Gastrocnemius medialis (tissue), 4 donors: ENCODE data around the gene BRI3BP. TPM values are rescaled to one million over a fixed set of nuclear protein-coding genes. Genes with fewer than 3 reads are reported as not detected.

Experiments
- ATAC-seq, 2 donors: fragments of 150-250 bp; one replicate each; pipeline ENCODE4 v1.9.1; 2016
- DNase-seq, 2 donors: peaks; one replicate each; pipeline ENCODE4 v3.0.0-alpha.2; 2019
- H3K27ac ChIP-seq, 4 donors: fragments of 200-600 bp; sonication (generic); 1 replicate in 1 of 4; 2 replicates in 3 of 4; pipeline ENCODE4 v1.5.1; 2016 to 2018; ENCODE audit warnings: mild to moderate bottlenecking in 2 of 4, moderate library complexity in 1 of 4
- H3K27me3 ChIP-seq, 3 donors: fragments of 200-600 bp; sonication (generic) in 2 of 3; 1 replicate in 1 of 3; 2 replicates in 2 of 3; pipeline versions ENCODE4 v1.5.1 to v1.6.0; 2016 to 2019; ENCODE audit warnings: mild to moderate bottlenecking in 1 of 3, moderate library complexity in 1 of 3
- H3K36me3 ChIP-seq, 2 donors: fragments of 200-600 bp; sonication (generic) in 1 of 2; one replicate each; pipeline ENCODE4 v1.5.1; 2017 to 2018
- H3K4me1 ChIP-seq, 2 donors: fragments of 200-600 bp; sonication (generic) in 1 of 2; one replicate each; pipeline ENCODE4 v1.5.1; 2016 to 2017; ENCODE audit warnings: mild to moderate bottlenecking in 2 of 2
- H3K4me3 ChIP-seq, 4 donors: fragments of 200-600 bp; sonication (generic) in 3 of 4; 1 replicate in 1 of 4; 2 replicates in 3 of 4; pipeline ENCODE4 v1.5.1; 2016 to 2019; ENCODE audit warnings: mild to moderate bottlenecking in 2 of 4
- H3K9me3 ChIP-seq, 3 donors: fragments of 200-600 bp; sonication (generic) in 2 of 3; 1 replicate in 1 of 3; 2 replicates in 2 of 3; pipeline ENCODE4 v1.5.1; 2016 to 2019
- CTCF ChIP-seq, 5 experiments: fragments of 450-650 bp in 3 of 5; fragments of 200-600 bp in 2 of 5; sonication (generic) in 2 of 5; IDR thresholded peaks in 4 of 5; conservative IDR thresholded peaks in 1 of 5; 1 replicate in 4 of 5; 2 replicates in 1 of 5; pipeline ENCODE4 v1.5.1; 2016 to 2019; ENCODE audit warnings: antibody characterized with exemption in 5 of 5, mild to moderate bottlenecking in 3 of 5, moderate library complexity in 3 of 5
- POLR2A ChIP-seq, 2 donors: fragments of 450-650 bp; IDR thresholded peaks; one replicate each; pipeline ENCODE4 v1.6.1; 2017; ENCODE audit warnings: antibody characterized with exemption in 2 of 2, mild to moderate bottlenecking in 2 of 2, moderate library complexity in 2 of 2
- in situ Hi-C, 4 donors: fragments of 200-750 bp; cut with MboI; loops; one replicate each; pipeline versions ENCODE4 v1.15.0 to v1.8.0; 2017; ENCODE audit warnings: low sequenced_read_pairs in 4 of 4
- intact Hi-C: fragments of 100-400 bp; cut with DNase I; formaldehyde crosslinking; loops from one replicate; pipeline ENCODE4 v1.15.1; 2023; ENCODE audit warnings: low total_unique reads
- total RNA-seq, 4 donors: library from RNA; depleted of rRNA; stranded (reverse); fragments of >200 nt; gene quantifications; one replicate each; pipeline versions ENCODE4 v1.1.0 to v1.2.3, GENCODE V29; 2016

BRI3BP gene
- total RNA-seq, 4 donors from 2014 or later = 0.75 to 2.0 (median 1.6) TPM

GRCh38 chr12:125001636-125002035 lies 8.2 kb downstream of the BRI3BP start:
- intact Hi-C loops = no loop called here
- no peak overlapping the region for H3K4me3 ChIP-seq
- no peaks in the 10 kb centered on the region for H3K4me1 ChIP-seq
- DNase-seq (no peak), ATAC-seq (no peak)
- H3K9me3 ChIP-seq = no peaks in the 10 kb centered on the region
- in situ Hi-C loops = no loop called here
- no peak for TF ChIP-seq POLR2A (IDR thresholded peaks at IDR 0.05)
- no peak for TF ChIP-seq CTCF (IDR thresholded peaks at IDR 0.05 in 4 of 5, conservative IDR thresholded peaks at IDR 0.05 in 1 of 5)
- H3K36me3 ChIP-seq = no peaks in the 10 kb centered on the region
- H3K27me3 ChIP-seq = no peaks in the 10 kb centered on the region
- no peak overlapping the region for H3K27ac ChIP-seq

- intact Hi-C loops (no loop called here), in situ Hi-C loops (no loop called here)
- Histone ChIP-seq H3K27ac (no peak overlapping the region), H3K4me3 (no peak overlapping the region), H3K4me1 (no peaks in the 10 kb centered on the region), H3K9me3 (no peaks in the 10 kb centered on the region), H3K27me3 (no peaks in the 10 kb centered on the region), H3K36me3 (no peaks in the 10 kb centered on the region)
- no peak for ATAC-seq
- TF ChIP-seq POLR2A (IDR thresholded peaks at IDR 0.05) (no peak), CTCF (IDR thresholded peaks at IDR 0.05 in 4 of 5, conservative IDR thresholded peaks at IDR 0.05 in 1 of 5) (no peak)
- DNase-seq = no peak
Observed at GRCh38 chr12:125003021-125003420, 9.6 kb downstream of the BRI3BP start.

GRCh38 chr12:125004621-125005020 lies 11.2 kb downstream of the BRI3BP start:
- in situ Hi-C loops = no loop called here
- Histone ChIP-seq H3K4me3 (no peak overlapping the region), H3K9me3 (no peaks in the 10 kb centered on the region), H3K27me3 (no peaks in the 10 kb centered on the region), H3K4me1 (no peaks in the 10 kb centered on the region), H3K27ac (no peak overlapping the region), H3K36me3 (no peaks in the 10 kb centered on the region)
- intact Hi-C loops = no loop called here
- DNase-seq (no peak), ATAC-seq (no peak)
- no peak for TF ChIP-seq POLR2A (IDR thresholded peaks at IDR 0.05)
- TF ChIP-seq CTCF (IDR thresholded peaks at IDR 0.05 in 4 of 5, conservative IDR thresholded peaks at IDR 0.05 in 1 of 5) = no peak

- DNase-seq = no peak
Observed at GRCh38 chr12:125005652-125006051, 12.2 kb downstream of the BRI3BP start.

More at GRCh38 chr12:125005652-125006051, 12.2 kb downstream of the BRI3BP start:
- H3K4me3 ChIP-seq = no peak overlapping the region
- H3K36me3 ChIP-seq = no peaks in the 10 kb centered on the region
- no peaks in the 10 kb centered on the region for H3K27me3 ChIP-seq
- H3K27ac ChIP-seq = no peak overlapping the region
- intact Hi-C loops = no loop called here
- no peak for TF ChIP-seq POLR2A (IDR thresholded peaks at IDR 0.05)
- TF ChIP-seq CTCF (IDR thresholded peaks at IDR 0.05 in 4 of 5, conservative IDR thresholded peaks at IDR 0.05 in 1 of 5) = no peak
- no peak for ATAC-seq
- H3K9me3 ChIP-seq = no peaks in the 10 kb centered on the region
- in situ Hi-C loops = no loop called here
- no peaks in the 10 kb centered on the region for H3K4me1 ChIP-seq
